Right lobe of liver (tissue), 6 donors: ENCODE results near the gene MYL9. TPM values are rescaled to one million over a fixed set of nuclear protein-coding genes. Genes with fewer than 3 reads are reported as not detected.
A peak's percentile ranks its signal among the peaks of the same experiment; 100 is the strongest.

Source experiments
- ATAC-seq, 4 donors: fragments of 200-7000 bp; cut with Tn5 transposase; one replicate each; pipeline ENCODE4 v1.9.1; 2020; ENCODE audit warnings: mild to moderate bottlenecking in 4 of 4, moderate library complexity in 4 of 4
- DNase-seq, 3 donors: peaks; one replicate each; pipeline ENCODE4 v3.0.0-alpha.2; 2020
- H3K27ac ChIP-seq, 3 donors: fragments of 200-600 bp; one replicate each; pipeline ENCODE4 v1.8.0; 2022
- H3K27me3 ChIP-seq, 2 donors: fragments of 200-600 bp; one replicate each; pipeline ENCODE4 v1.8.0; 2022
- H3K36me3 ChIP-seq, 4 donors: fragments of 200-600 bp; sonication (generic) in 1 of 4; one replicate each; pipeline versions ENCODE4 v1.5.1 to v1.8.0; 2017 to 2022; ENCODE audit warnings: control low read depth in 1 of 4
- H3K4me1 ChIP-seq, 4 donors: fragments of 200-600 bp; sonication (generic) in 1 of 4; one replicate each; pipeline versions ENCODE4 v1.5.1 to v1.8.0; 2017 to 2022; ENCODE audit warnings: control low read depth in 1 of 4
- H3K4me3 ChIP-seq, 3 donors: fragments of 200-600 bp; one replicate each; pipeline ENCODE4 v1.8.0; 2022
- H3K9me3 ChIP-seq, 4 donors: fragments of 200-600 bp; sonication (generic) in 1 of 4; one replicate each; pipeline versions ENCODE4 v1.5.1 to v1.8.0; 2017 to 2022; ENCODE audit warnings: control low read depth in 1 of 4
- POLR2A ChIP-seq: fragments of 450-650 bp; IDR thresholded peaks from one replicate; pipeline ENCODE4 v1.6.1; 2017; ENCODE audit warnings: antibody characterized with exemption, mild to moderate bottlenecking
- WGBS: methylation state at CpG from one replicate; pipeline ENCODE4 v1.1.6; 2018; ENCODE audit warnings: low coverage, low lambda C conversion rate; ENCODE audit not compliant: insufficient coverage; ENCODE audit errors: missing lambda C conversion rate; 5-methylcytosine and 5-hydroxymethylcytosine counted together
- intact Hi-C, 2 donors: fragments of 100-400 bp; cut with DNase I; formaldehyde crosslinking; loops; one replicate each; pipeline versions ENCODE4 v1.11.2 to v1.14.1; 2022
- total RNA-seq, 6 experiments: library from RNA; depleted of rRNA in 2 of 6; stranded (reverse); fragments of >200 nt in 2 of 6; fragmentation: NEBNext Ultra II Directional in 3 of 6; extraction: Animal tissue kit (Norgen Biotek cat#: 25700) in 3 of 6; gene quantifications; one replicate each; pipeline versions ENCODE4 v1.1.0 to v1.2.4, GENCODE V29; 2016 to 2023
- TF ChIP-seq, protein P1 (sequence below), 4 donors: fragments of 200-600 bp in 3 of 4; fragments of 450-650 bp in 1 of 4; IDR thresholded peaks; one replicate each; pipeline versions ENCODE4 v1.5.1 to v1.8.0; 2016 to 2022; ENCODE audit warnings: antibody characterized with exemption in 4 of 4, mild to moderate bottlenecking in 2 of 4
- donor health status: DM: no; HTN: yes; CAD: no.
- donor health status: DM: no; HTN: no; CAD: no.
- donor health status: DM: no; HTN: no; CAD: no.
- donor health status: DM: no; HTN: yes; CAD: no.
- donor health status: DM: no; HTN: yes; CAD: no.

The MYL9 gene
- total RNA-seq, 6 experiments from 2014 or later = 7.7 to 44.2 (median 18.1) TPM

DNA sequence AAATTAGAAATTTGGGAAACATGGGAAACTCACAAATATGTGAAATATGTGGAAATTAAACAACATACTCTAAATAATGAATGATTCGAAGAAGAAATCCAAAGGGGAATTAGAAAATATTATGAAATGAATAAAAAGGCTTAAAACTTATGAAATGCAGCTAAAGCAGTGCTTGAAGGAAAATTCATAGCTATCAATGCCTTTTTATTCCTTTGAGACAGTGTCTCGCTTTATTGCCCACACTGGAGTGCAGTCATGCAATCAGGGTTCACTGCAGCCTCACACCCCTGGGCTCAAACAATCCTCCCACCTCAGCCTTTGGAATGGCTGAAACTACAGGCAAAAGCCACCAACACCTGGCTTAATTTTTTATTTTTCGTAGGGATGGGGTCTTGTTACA is 24.2 kb downstream of the MYL9 start:
- H3K4me1 ChIP-seq = no peaks in the 10 kb centered on the region
- no peaks in the 10 kb centered on the region for H3K36me3 ChIP-seq
- DNase-seq (no peak), ATAC-seq (no peak)
- no peaks in the 10 kb centered on the region for H3K9me3 ChIP-seq
- no peak overlapping the region for H3K4me3 ChIP-seq
- intact Hi-C loops = no loop called here
- H3K27me3 ChIP-seq = no peaks in the 10 kb centered on the region
- WGBS = 100% methylated on average over 3 of the region's 3 CpGs
- no peak for TF ChIP-seq POLR2A
- TF ChIP-seq, protein P1, sequence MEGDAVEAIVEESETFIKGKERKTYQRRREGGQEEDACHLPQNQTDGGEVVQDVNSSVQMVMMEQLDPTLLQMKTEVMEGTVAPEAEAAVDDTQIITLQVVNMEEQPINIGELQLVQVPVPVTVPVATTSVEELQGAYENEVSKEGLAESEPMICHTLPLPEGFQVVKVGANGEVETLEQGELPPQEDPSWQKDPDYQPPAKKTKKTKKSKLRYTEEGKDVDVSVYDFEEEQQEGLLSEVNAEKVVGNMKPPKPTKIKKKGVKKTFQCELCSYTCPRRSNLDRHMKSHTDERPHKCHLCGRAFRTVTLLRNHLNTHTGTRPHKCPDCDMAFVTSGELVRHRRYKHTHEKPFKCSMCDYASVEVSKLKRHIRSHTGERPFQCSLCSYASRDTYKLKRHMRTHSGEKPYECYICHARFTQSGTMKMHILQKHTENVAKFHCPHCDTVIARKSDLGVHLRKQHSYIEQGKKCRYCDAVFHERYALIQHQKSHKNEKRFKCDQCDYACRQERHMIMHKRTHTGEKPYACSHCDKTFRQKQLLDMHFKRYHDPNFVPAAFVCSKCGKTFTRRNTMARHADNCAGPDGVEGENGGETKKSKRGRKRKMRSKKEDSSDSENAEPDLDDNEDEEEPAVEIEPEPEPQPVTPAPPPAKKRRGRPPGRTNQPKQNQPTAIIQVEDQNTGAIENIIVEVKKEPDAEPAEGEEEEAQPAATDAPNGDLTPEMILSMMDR (IDR thresholded peaks at IDR 0.05) = no peak
- H3K27ac ChIP-seq = no peak overlapping the region

DNA sequence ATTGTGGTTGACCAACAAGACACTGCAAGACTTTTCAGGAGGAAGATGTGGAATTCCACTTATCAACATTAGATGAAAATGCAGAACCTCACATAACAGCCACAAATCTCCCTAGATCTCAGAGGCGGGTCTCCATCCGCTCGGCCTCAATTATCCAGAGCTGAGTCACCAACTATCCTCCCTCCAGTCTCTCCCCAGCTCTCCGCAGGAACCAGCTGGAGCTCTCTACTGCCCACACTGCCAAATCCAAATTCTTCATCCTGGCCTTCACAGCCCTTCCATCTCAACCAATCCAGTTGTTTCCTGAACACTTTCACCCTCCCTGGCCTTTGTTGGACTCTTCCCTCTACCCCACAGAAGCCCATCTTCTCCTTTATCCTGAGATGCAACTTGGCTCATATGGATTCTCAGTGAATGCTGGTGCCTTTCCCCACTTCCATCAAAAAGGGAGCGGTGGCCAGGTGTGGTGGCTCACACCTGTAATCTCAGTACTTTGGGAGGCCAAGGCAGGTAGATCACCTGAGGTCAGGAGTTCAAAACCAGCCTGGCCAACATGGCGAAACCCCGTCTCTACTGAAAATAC is 28.6 kb downstream of the MYL9 start:
- no peak for ATAC-seq
- Histone ChIP-seq H3K27ac (no peak overlapping the region), H3K9me3 (no peaks in the 10 kb centered on the region), H3K4me1 (peaks cover 0 to 5% (median 0%) of the 10 kb centered on the region in 4 donors), H3K36me3 (no peaks in the 10 kb centered on the region), H3K4me3 (no peak overlapping the region), H3K27me3 (no peaks in the 10 kb centered on the region)
- intact Hi-C loops = no loop called here
- 87% methylated on average over 3 of the region's 7 CpGs for WGBS
- TF ChIP-seq POLR2A = no peak
- TF ChIP-seq, protein P1 (IDR thresholded peaks at IDR 0.05) = no peak
- no peak for DNase-seq

DNA sequence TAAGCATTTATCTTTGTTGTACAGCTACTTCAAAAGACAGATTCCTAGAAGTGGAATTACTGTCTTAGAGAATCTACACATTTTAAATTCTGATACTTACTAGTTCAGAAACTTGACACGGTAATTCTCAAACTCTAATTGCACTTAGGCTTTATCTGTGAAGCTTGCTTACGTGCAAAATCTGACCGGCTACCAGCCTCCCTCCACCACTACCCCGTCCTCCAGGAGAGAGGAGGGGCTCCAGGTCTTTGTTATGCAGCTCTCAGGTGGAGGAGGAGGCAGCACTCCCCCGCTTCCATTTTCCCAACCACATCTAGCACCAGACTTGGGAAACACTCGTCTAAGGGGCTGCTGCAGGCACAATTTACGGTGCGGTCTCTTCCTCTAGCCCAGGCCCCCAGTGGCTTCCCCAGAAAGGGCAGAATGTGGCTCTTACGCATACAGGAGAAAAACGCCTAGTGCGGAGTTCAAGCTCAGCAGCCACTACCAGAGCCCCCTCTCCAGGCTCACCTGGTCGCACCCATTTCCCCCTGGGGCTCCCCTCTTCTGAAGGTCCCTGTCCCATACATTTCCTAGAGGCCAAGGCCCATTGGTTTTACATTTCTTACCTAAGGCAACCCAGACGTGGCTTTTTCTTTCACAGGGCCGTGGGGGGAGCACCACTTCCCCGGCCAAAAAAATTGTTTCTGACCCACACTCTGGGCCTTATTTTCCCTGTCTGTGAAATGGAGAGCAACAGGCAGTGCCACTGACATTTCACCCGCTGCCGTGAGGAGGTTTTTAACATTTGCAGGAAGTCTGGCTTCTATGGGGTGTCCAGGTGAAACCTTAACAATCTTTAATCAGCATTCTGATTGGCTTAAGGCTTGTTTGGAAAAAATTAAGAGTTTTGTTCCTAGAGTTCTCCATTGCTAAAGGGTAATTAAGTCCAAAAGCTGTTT is 30.5 kb downstream of the MYL9 start:
- H3K4me1 ChIP-seq = peaks cover 0 to 19% (median 4%) of the 10 kb centered on the region in 4 donors
- no peak for DNase-seq
- H3K36me3 ChIP-seq = no peaks in the 10 kb centered on the region
- WGBS = 56% methylated on average over 9 of the region's 17 CpGs
- TF ChIP-seq, protein P1 (IDR thresholded peaks at IDR 0.05) = no peak
- no peak for TF ChIP-seq POLR2A
- H3K9me3 ChIP-seq = no peaks in the 10 kb centered on the region
- ATAC-seq = no peak
- intact Hi-C loops = no loop called here
- peak overlapping the region in 1 of 3 donors; percentile 69 for H3K4me3 ChIP-seq
- H3K27me3 ChIP-seq = no peaks in the 10 kb centered on the region
- peak overlapping the region; percentile 75 to 92 (median 90) for H3K27ac ChIP-seq

DNA sequence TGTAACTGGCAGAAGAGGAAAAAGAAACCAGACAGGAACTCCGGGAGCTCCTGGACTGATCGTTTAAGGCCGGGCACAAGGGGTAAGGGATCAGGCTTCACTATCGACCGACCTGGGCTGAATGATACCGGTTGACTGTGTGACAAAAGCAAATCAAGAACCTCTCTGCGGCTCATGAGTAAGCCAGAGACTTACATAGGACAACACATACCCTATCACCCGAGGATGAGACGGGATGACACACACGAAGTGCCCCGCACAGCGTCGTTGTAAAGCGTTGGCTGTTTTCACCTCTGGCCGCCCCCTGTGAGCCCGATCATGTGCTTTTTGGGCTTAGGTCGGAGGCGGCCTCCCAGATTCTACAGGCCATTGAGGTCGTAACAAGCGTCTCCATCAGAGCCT is 31.4 kb downstream of the MYL9 start:
- intact Hi-C loops = no loop called here
- TF ChIP-seq POLR2A = no peak
- TF ChIP-seq, protein P1 (IDR thresholded peaks at IDR 0.05) = no peak
- peak in 1 of 3 donors; percentile 36 for DNase-seq
- peak; percentile 46 to 55 (median 50) for ATAC-seq
- peak overlapping the region; percentile 69 to 80 (median 78) for H3K4me3 ChIP-seq
- H3K27me3 ChIP-seq = no peaks in the 10 kb centered on the region
- peaks cover 0 to 19% (median 4%) of the 10 kb centered on the region in 4 donors for H3K4me1 ChIP-seq
- peak overlapping the region; percentile 75 to 92 (median 90) for H3K27ac ChIP-seq
- no peaks in the 10 kb centered on the region for H3K9me3 ChIP-seq
- WGBS = 5% methylated on average over 14 of the region's 20 CpGs
- no peaks in the 10 kb centered on the region for H3K36me3 ChIP-seq
